Measurements from ENCODE around the gene MRPL53.
"Not testable (repeated sequence)": the region's sequence is repeated elsewhere in the genome, so short reads cannot be mapped to it uniquely, and the experiment has no call there.

MRPL53 gene

DNA sequence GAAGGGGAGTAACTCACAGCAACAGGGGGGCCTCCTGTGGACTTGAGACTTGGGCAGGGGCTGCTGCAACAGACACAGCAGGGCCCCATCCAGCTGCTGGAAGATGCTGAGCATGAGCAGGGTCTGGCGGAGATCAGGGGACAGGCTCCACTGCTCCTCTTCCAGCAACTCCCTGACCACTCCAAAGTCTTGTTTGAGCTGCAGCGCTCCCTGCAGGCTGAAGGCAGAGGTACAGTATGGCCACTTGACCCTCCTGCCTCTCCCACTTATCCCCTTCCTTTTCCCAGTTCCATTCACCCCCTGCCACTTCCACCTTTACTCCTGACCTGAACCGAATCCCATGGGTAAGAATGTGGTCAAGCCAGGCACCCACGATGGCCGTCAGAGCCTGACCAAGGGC lies 2.4 kb upstream of the MRPL53 start:
- H3K9ac ChIP-seq (ENCODE audit: low read depth, low read length): no peak overlapping the region
- H3K9me3 ChIP-seq (ENCODE audit: control insufficient read depth, insufficient read depth, low read length): no peaks in the 10 kb centered on the region
- H3K4me1 ChIP-seq (ENCODE audit: insufficient read depth, low read length): no peaks in the 10 kb centered on the region
- H3K36me3 ChIP-seq (ENCODE audit: insufficient read depth, low read length): no peaks in the 10 kb centered on the region; the same call in none of the 2 replicates

DNA sequence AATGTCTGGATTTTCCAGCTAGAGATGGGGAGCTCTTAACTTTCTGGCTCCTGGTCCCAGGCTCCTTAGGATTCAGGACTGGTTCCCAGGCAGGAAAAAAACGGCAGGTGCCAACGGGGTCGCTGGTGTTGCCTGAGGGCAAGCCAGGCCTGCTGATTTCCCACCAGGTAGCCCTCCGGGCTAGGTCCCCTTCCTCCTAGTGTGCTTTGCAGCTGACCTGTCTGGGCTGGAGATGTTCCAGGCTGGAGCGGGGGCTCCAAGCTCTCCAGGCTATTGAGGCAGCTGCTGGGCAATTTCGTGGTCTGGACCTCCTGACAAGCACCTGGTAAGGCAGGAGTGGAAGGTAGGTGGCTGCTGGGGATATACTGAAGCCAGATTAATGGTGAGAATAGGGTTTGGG lies 2.0 kb upstream of the MRPL53 start:
- Histone ChIP-seq H3K4me1 (ENCODE audit: insufficient read depth, low read length) (no peaks in the 10 kb centered on the region), H3K36me3 (ENCODE audit: insufficient read depth, low read length) (no peaks in the 10 kb centered on the region; the same call in none of the 2 replicates), H3K9me3 (ENCODE audit: control insufficient read depth, insufficient read depth, low read length) (no peaks in the 10 kb centered on the region), H3K9ac (ENCODE audit: low read depth, low read length) (no peak overlapping the region)

DNA sequence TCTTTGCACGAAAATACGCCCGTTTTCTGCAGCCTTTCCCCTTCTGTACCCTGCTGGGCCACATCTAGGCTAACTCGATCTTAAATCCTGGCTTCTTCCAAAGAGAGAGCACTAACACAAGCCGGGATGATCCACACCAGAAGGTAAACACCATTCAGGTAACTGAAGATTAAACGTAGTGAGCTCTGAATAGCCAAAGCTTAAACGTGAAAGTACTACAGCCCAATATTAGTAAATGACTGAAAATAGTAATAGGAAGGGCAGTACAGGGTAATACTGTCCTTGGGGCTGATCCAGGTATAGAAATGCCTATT lies 422 bp upstream of the MRPL53 start:
- peak overlapping the region; percentile 78 for H3K9ac ChIP-seq (ENCODE audit: low read depth, low read length)
- H3K9me3 ChIP-seq (ENCODE audit: control insufficient read depth, insufficient read depth, low read length): no peaks in the 10 kb centered on the region
- H3K36me3 ChIP-seq (ENCODE audit: insufficient read depth, low read length): no peaks in the 10 kb centered on the region; the same call in 1 of the 2 replicates
- no peaks in the 10 kb centered on the region for H3K4me1 ChIP-seq (ENCODE audit: insufficient read depth, low read length)

DNA sequence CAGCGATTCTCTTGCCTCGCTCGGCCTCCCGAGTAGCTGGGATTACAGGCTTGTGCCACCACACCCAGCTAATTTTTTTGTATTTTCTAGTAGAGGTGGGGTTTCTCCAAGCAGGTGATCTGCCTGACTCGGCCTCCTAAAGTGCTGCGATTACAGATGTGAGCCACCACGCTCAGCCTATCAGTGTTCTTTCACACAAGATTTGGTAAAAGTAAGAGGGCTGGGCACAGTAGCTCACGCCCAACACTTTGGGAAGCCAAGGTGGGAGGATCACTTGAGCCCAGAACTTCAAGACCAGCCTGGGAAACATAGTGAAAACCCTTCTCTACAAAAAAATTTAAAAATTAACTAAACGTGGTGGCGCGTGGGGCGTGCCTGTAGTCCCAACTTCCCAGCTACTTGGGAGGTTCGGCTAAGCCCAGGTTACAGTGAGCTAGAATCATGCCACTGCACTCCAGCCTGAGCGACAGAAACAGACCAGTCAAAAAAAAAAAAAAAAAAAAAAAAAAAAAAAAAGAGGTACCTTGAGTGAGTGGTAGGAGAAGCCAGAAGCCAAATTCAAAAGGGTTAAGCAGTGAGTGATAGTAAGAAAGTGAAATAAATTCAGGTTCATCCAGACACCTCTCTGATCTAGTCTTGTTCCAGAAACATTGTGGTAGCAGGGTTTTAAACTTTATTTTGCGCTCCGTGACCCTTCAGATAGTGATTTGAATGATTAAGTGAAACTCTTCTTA lies 981 bp downstream of the MRPL53 start:
- no peaks in the 10 kb centered on the region for H3K9me3 ChIP-seq (ENCODE audit: control insufficient read depth, insufficient read depth, low read length)
- H3K36me3 ChIP-seq (ENCODE audit: insufficient read depth, low read length): no peaks in the 10 kb centered on the region; the same call in 1 of the 2 replicates
- H3K4me1 ChIP-seq (ENCODE audit: insufficient read depth, low read length): no peaks in the 10 kb centered on the region
- peak overlapping the region; percentile 78 for H3K9ac ChIP-seq (ENCODE audit: low read depth, low read length)

DNA sequence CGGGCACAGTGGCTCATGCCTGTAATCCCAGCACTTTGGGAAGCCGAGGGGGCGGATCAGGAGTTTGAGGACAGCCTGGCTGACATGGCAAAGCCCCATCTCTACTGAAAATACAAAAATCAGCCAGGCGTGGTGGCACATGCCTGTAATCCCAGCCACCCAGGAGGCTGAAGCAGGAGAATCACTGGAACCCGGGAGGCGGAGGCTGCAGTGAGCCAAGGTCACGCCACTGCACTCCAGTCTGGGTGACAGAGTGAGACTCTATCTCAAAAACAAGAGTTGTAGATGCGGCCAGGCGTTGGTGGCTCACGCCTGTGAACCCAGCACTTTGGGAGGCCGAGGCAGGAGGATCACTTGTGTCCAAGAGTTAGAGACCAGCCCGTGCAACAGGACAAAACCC lies 1.7 kb downstream of the MRPL53 start:
- H3K4me1 ChIP-seq (ENCODE audit: insufficient read depth, low read length); H3K36me3 ChIP-seq (ENCODE audit: insufficient read depth, low read length); H3K9me3 ChIP-seq (ENCODE audit: control insufficient read depth, insufficient read depth, low read length); H3K9ac ChIP-seq (ENCODE audit: low read depth, low read length): not testable (repeated sequence)

DNA sequence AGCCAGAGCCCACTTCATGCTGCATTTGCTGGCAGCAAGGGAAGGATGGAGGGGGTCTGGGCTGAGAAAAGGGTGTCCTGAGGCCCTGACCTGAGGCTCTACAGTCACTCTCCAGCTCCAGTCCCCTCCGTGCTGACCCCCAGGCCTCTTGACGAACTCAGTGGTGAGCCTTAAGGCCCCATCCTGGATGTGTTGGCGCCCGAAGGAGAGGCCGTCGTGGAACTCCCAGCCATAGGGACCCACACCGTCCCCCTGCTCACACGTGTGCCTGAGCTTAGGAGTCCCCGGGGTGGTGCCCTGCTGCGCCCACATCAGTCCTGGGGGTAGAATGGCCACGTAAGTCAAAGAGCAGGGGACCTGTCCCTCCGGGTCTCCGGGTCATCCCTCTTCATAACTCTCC lies 8.1 kb downstream of the MRPL53 start:
- peak overlapping the region; percentile 79 for H3K9ac ChIP-seq (ENCODE audit: low read depth, low read length)
- no peaks in the 10 kb centered on the region for H3K9me3 ChIP-seq (ENCODE audit: control insufficient read depth, insufficient read depth, low read length)
- H3K36me3 ChIP-seq (ENCODE audit: insufficient read depth, low read length): no peaks in the 10 kb centered on the region
- 0 out of 2 replicates have a peak, but pooled peaks cover under 1% of the 10 kb centered on the region for H3K4me1 ChIP-seq (ENCODE audit: insufficient read depth, low read length)

DNA sequence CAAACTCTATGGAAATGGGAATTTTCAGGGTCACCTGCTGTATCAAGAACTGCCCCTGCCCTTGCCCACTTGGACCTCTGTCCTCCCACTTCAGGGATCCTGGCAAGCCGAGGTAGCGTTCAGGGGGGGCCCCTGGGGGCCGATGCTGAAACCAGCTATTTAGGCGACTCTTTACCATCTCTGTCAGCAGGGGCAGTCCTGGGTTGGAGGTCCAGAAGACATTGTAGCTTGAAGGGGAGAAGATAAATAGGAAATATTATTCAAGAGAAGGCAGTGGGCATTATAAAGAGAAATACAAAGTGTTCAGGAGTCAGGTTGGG lies 9.7 kb downstream of the MRPL53 start:
- no peak overlapping the region for H3K9ac ChIP-seq (ENCODE audit: low read depth, low read length)
- H3K9me3 ChIP-seq (ENCODE audit: control insufficient read depth, insufficient read depth, low read length): no peaks in the 10 kb centered on the region

DNA sequence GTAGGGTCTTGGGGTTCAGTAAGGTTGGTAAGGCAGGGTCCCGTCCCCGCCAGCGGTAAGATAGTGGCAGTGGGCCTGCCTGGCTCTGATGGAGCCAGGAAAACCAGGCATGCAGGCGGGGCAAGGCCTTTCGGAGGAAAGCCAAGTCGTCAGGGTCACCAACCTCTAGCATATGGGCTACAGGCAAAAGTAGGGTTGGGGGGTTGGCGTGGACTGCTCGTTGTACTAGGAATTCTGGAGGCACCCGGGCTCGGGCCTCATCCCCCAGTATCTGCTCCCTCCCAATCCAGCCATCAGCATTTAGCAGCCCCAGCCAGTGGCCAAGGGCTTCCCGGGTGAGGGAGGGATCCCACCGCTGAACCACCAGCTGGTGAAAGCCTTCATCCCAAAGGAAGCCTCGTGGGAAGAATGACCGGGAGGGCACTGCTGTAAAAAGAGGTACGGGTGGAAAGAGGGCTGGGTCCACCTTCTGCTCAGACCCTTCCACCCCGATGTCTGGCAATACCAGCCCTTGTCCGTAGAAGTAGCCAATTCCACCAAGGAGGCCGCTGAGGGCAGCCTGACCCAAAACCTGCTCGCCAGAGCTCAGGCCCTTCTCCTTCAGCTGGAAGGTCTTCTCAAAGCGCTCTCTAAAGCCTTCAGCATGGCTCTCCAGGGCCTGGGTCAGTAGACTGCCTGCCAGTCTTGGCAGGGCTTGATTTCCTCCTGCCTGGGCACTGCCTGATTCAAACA lies 10.3 kb downstream of the MRPL53 start:
- H3K36me3 ChIP-seq (ENCODE audit: insufficient read depth, low read length): no peaks in the 10 kb centered on the region
- H3K9ac ChIP-seq (ENCODE audit: low read depth, low read length): no peak overlapping the region
- no peaks in the 10 kb centered on the region for H3K9me3 ChIP-seq (ENCODE audit: control insufficient read depth, insufficient read depth, low read length)
- 0 out of 2 replicates have a peak, but pooled peaks cover 3% of the 10 kb centered on the region for H3K4me1 ChIP-seq (ENCODE audit: insufficient read depth, low read length)

More for the DNA sequence above, 9.7 kb downstream of the MRPL53 start:
- H3K4me1 ChIP-seq (ENCODE audit: insufficient read depth, low read length): 0 out of 2 replicates have a peak, but pooled peaks cover 3% of the 10 kb centered on the region
- no peaks in the 10 kb centered on the region for H3K36me3 ChIP-seq (ENCODE audit: insufficient read depth, low read length)

DNA sequence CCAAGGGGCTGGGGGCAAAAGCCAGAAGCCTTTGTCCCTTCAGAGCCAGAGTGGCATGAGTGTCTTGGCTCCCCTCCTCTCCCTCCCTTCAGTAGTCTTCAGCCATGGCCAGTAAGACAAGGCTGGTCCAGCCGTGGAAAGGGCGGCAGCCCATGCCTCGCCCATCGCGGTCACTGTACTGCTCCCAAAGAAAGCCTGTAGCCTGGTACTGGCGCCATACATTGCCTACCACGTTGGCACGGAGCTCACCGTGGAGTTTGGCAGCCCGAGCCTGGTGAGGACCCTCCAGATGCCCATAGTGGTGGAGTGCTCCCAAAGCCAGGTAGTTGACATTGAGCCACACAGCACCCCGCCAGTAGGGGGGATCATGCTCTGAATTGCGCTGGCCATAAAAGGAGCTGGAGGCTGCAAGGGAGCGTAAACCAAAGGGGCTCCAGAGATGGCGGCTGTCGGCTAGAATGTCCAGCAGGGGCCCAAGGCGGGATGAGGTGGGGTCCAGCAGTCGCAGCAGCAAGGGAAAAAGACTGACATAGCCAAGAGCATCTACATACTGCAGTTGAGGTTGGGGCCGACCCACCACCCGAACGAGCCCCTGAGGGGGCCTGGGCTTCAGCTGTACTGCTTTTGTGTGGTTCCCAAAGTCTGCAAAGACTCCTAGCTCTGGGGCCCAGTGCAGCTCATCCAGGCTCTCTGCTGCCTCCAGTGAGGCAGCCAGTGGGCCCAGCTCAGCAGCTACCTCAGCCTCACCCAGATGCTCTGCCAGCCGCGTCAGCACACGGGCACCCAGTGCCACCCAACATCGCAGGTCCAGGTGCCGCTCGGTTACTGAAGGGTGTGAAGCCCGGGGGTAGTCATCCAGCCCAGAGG lies 11.1 kb downstream of the MRPL53 start:
- peaks cover 7% of the 10 kb centered on the region for H3K4me1 ChIP-seq (ENCODE audit: insufficient read depth, low read length)
- no peak overlapping the region for H3K9ac ChIP-seq (ENCODE audit: low read depth, low read length)
- H3K36me3 ChIP-seq (ENCODE audit: insufficient read depth, low read length): no peaks in the 10 kb centered on the region
- H3K9me3 ChIP-seq (ENCODE audit: control insufficient read depth, insufficient read depth, low read length): no peaks in the 10 kb centered on the region

DNA sequence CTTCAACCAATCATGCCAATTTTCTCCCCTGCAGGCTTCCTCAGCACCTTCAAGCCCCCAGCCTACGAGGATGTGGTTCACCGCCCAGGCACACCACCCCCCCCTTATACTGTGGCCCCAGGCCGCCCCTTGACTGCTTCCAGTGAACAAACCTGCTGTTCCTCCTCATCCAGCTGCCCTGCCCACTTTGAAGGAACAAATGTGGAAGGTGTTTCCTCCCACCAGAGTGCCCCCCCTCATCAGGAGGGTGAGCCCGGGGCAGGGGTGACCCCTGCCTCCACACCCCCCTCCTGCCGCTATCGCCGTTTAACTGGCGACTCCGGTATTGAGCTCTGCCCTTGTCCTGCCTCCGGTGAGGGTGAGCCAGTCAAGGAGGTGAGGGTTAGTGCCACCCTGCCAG lies 12.3 kb downstream of the MRPL53 start:
- H3K9ac ChIP-seq (ENCODE audit: low read depth, low read length); H3K9me3 ChIP-seq (ENCODE audit: control insufficient read depth, insufficient read depth, low read length); H3K36me3 ChIP-seq (ENCODE audit: insufficient read depth, low read length): not testable (repeated sequence)
- H3K4me1 ChIP-seq (ENCODE audit: insufficient read depth, low read length): peaks cover 11% of the 10 kb centered on the region

DNA sequence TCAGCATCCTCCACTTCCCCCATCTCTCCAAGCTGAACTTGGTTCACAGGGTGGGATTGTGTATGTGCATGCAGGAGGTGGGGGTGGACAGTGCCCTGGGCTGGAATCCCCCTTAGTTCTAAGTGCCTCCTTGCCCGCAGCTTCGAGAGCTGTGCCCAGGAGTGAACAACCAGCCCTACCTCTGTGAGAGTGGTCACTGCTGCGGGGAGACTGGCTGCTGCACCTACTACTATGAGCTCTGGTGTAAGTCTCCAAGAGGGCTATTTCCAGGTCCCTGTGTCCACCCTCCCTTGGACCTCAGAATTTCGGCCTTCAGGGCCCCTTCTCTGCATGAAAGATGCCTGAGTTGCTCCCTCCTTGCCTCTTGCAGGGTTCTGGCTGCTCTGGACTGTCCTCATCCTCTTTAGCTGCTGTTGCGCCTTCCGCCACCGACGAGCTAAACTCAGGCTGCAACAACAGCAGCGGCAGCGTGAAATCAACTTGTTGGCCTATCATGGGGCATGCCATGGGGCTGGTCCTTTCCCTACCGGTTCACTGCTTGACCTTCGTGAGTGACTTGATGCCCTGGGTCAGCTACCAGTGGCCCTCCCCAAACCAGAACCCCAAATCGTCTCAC lies 12.9 kb downstream of the MRPL53 start:
- H3K9ac ChIP-seq (ENCODE audit: low read depth, low read length); H3K9me3 ChIP-seq (ENCODE audit: control insufficient read depth, insufficient read depth, low read length); H3K36me3 ChIP-seq (ENCODE audit: insufficient read depth, low read length): not testable (repeated sequence)
- peaks cover 11% of the 10 kb centered on the region for H3K4me1 ChIP-seq (ENCODE audit: insufficient read depth, low read length)

DNA sequence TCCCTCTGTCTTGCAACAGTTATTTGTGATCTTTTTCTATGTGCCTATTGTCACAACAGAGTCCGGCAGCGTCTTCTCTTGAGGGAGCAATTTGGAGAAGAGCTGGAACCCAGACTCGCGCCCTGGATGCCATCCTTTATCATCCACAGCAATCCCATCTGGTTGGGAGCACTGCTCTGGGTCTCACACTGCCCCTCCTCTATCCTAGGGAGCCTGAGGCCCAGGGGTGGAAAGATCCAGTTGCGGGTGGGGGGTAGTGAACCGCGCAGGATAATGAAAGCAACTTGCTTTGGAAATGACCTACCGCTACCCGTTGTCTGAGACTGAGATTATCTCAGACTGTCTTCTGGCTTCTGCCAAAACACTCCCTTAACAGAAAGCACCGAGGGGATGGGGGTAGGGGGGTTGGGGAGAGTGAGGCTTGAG lies 13.5 kb downstream of the MRPL53 start:
- H3K9ac ChIP-seq (ENCODE audit: low read depth, low read length): peak overlapping the region; percentile 90
- H3K4me1 ChIP-seq (ENCODE audit: insufficient read depth, low read length): peaks cover 11% of the 10 kb centered on the region
- H3K9me3 ChIP-seq (ENCODE audit: control insufficient read depth, insufficient read depth, low read length): no peaks in the 10 kb centered on the region
- H3K36me3 ChIP-seq (ENCODE audit: insufficient read depth, low read length): no peaks in the 10 kb centered on the region

DNA sequence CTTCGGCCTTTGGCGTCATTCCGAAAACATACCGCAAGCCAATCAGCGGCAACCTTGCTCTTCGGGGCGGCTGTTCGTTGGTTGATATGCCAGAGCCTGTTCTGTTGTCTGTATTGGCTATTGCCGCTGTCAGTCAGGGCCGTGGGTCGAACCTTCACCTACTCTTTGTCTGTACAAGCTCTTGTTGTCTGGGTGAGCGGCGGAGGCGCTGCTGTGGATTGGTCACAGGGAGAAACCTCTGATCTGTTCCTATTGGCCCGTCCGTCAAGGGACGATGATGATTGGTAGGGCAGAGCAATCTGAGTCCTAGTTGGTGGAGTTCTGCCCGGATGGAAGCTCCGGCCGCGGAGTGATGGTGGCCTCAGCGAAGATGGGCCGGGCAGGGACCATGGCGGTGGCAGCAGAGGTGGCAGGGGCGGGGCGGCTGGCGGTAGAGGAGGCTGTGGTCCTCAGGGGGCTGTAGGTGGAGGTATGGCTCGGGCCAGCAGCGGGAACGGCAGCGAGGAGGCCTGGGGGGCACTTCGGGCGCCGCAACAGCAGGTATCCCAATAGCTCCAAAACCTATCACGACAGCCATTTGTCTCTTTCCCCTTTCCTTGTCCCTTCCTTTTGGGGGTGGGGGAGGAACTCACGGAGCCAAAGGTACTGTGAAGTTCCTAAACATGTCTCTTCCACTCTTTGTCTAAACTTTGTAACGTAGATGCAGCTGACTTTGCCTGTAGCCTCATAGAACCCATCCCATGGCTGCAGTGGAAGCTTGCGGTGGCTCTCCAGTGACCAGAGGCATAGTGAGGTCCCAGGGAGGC lies 14.1 kb downstream of the MRPL53 start, which contains the start of gene WBP1:
Gene WBP1 (plus strand): TSS at position 307 of the 806 bp plus-strand sequence. CDS start 165 bp downstream, at position 472.
- Histone ChIP-seq H3K9me3 (ENCODE audit: control insufficient read depth, insufficient read depth, low read length) (no peaks in the 10 kb centered on the region), H3K4me1 (ENCODE audit: insufficient read depth, low read length) (peaks cover 11% of the 10 kb centered on the region), H3K36me3 (ENCODE audit: insufficient read depth, low read length) (no peaks in the 10 kb centered on the region), H3K9ac (ENCODE audit: low read depth, low read length) (peak within 1 kb of the TSS; percentile 90)

Measured in ES-I3 (cell line).